Spleen (tissue), 7 donors: ENCODE data around the gene AKAP12.

ENCODE experiments used
- POLR2A ChIP-seq, 3 donors: fragments of 450-650 bp; IDR thresholded peaks; one replicate each; pipeline ENCODE4 v1.5.1; 2017; ENCODE audit warnings: antibody characterized with exemption in 3 of 3, mild to moderate bottlenecking in 1 of 3
- POLR2AphosphoS5 ChIP-seq, 3 donors: sonication (generic); formaldehyde crosslinking; IDR thresholded peaks; one replicate each; pipeline ENCODE4 v1.5.1; 2017; ENCODE audit warnings: antibody characterized with exemption in 3 of 3
- TF ChIP-seq, protein P1 (sequence below), 11 experiments: fragments of 200-600 bp in 7 of 11; fragments of 450-650 bp in 4 of 11; sonication (generic) in 4 of 11; IDR thresholded peaks in 8 of 11; conservative IDR thresholded peaks in 3 of 11; 1 replicate in 7 of 11; 2 replicates in 4 of 11; pipeline versions ENCODE4 v1.4.0 to v1.8.0; 2016 to 2021; ENCODE audit warnings: antibody characterized with exemption in 11 of 11, inconsistent platforms in 4 of 11, mild to moderate bottlenecking in 1 of 11
- donor health status: DM: no; HTN: no; CAD: no; lungs with moderate emphysema.
- donor health status: DM: no; HTN: no; CAD: no.
- donor health status: DM: no; HTN: no; CAD: no.

DNA sequence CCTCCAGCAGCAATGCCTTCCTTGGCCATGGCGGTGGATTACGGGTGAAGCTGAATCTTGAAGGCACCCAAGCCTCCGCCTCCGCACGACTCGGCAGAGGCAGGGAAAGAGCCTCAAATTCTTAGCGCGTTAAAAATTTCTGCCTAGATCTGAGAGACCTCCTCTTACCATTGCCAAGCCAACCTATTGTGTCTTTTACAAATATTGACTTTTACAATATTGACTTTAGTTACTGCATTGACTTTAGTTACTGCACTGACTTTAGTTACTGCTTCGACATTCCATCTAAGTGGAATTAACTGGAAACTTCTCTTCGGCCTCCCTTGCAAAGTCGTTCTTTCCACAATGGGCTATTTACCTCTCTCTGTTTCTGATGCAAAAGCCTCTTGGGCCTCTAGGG is 13.8 kb upstream of the AKAP12 start:
- TF ChIP-seq, protein P1, sequence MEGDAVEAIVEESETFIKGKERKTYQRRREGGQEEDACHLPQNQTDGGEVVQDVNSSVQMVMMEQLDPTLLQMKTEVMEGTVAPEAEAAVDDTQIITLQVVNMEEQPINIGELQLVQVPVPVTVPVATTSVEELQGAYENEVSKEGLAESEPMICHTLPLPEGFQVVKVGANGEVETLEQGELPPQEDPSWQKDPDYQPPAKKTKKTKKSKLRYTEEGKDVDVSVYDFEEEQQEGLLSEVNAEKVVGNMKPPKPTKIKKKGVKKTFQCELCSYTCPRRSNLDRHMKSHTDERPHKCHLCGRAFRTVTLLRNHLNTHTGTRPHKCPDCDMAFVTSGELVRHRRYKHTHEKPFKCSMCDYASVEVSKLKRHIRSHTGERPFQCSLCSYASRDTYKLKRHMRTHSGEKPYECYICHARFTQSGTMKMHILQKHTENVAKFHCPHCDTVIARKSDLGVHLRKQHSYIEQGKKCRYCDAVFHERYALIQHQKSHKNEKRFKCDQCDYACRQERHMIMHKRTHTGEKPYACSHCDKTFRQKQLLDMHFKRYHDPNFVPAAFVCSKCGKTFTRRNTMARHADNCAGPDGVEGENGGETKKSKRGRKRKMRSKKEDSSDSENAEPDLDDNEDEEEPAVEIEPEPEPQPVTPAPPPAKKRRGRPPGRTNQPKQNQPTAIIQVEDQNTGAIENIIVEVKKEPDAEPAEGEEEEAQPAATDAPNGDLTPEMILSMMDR (IDR thresholded peaks at IDR 0.05 in 8 of 11, conservative IDR thresholded peaks at IDR 0.05 in 3 of 11): no peak
- no peak for TF ChIP-seq POLR2A (IDR thresholded peaks at IDR 0.05)
- TF ChIP-seq POLR2AphosphoS5 (IDR thresholded peaks at IDR 0.05): no peak
